SK-N-SH (cell line): ENCODE results near the gene ABHD15.

Source experiments
- TAF1 ChIP-seq: IDR thresholded peaks from 2 replicates; pipeline ENCODE4 v1.6.1; 2012; ENCODE audit warnings: low read depth, mild to moderate bottlenecking, low read length, moderate library complexity, borderline replicate concordance
- YY1 ChIP-seq: IDR thresholded peaks from 2 replicates; pipeline ENCODE4 v1.4.0; 2012; ENCODE audit warnings: low read depth, mild to moderate bottlenecking

- no peak for TF ChIP-seq YY1
- TF ChIP-seq TAF1, result no peak
Measured at GRCh38 chr17:29570521-29570920, 3.7 kb upstream of the ABHD15 start.
